ENCODE results near the gene PITX1. TPM values are rescaled to one million over a fixed set of nuclear protein-coding genes. Genes with fewer than 3 reads are reported as not detected.

Gene PITX1
- total and polyA plus RNA-seq, 2 of the 13 experiments (the other 11 are each of a cell fraction or from before 2014, with no cell fraction given), result 11.7 to 20.2 TPM

DNA sequence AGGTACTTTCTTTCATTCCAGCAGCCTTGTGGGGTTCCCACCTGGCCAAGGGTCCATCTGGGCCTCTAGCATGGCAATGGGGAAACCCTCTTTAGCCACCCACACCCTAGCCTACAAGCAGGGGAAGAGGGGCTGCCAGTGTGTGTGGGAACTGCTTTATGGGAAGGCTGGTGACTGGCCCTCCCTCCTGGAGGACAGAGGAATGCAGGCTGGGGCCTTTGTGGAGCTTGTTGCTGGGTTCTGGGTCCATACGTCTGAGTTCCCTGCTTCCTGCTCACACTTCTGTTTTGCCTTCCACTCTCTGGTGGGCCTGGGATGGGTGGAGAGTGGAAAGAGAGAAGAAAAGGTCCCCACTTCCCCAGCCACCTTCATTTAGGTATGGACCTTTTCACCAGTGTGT is 14.9 kb upstream of the PITX1 start:
- no peaks in the 10 kb centered on the region for H3K27me3 ChIP-seq (ENCODE audit: control insufficient read depth in 1 of 2, insufficient read depth in 2 of 2, low read length in 2 of 2)
- no peaks in the 10 kb centered on the region for H3K79me2 ChIP-seq (ENCODE audit: insufficient read depth, low read length)
- no peak overlapping the region for H3K9ac ChIP-seq (ENCODE audit: insufficient read depth, low read depth, low read length)
- BruUV-seq (replicated peaks), result no TSS peak
- H3K27ac ChIP-seq (ENCODE audit: extremely low read length, insufficient read depth, low read length), result no peak overlapping the region
- H3K36me3 ChIP-seq (replicated peaks in 1 of 2; ENCODE audit: control insufficient read depth in 1 of 2, insufficient read depth in 2 of 2, low read length in 2 of 2), result no peaks in the 10 kb centered on the region
- ATAC-seq (peak; percentile 39), FAIRE-seq (no peak), DNase-seq (ENCODE audit: low spot score) (no peak)
- no peak overlapping the region for H3K4me2 ChIP-seq (ENCODE audit: low read depth, low read length)
- 20% methylated on average over 1 of the region's 1 CpG for WGBS (ENCODE audit: low lambda C conversion rate)
- peaks cover 16% of the 10 kb centered on the region for H3K4me1 ChIP-seq (ENCODE audit: insufficient read depth, low read length)
- H3K9me3 ChIP-seq (ENCODE audit: low read length), result no peaks in the 10 kb centered on the region
- ChIA-PET CTCF (ENCODE audit: low intra/inter-chr PET ratio, low total read pairs) (no interaction called here), POLR2A (no interaction called here)
- intact Hi-C loops (cut with micrococcal nuclease; ENCODE audit: unreplicated experiment) (no loop called here), in situ Hi-C loops (cut with HindIII; ENCODE audit: extremely low pct_ligation_motif_present, low pct_unique_long_range_greater_than_20kb) (no loop called here)
- no peak overlapping the region for H2AFZ ChIP-seq (ENCODE audit: low read length)
- TF ChIP-seq TBL1XR1 (IDR thresholded peaks at IDR 0.05; ENCODE audit: borderline replicate concordance, low read length, partially characterized antibody) (no peak), NRL (CRISPR knock-in tag; IDR thresholded peaks at IDR 0.05; ENCODE audit: borderline replicate concordance) (no peak), IRF2 (CRISPR knock-in tag; IDR thresholded peaks at IDR 0.05) (no peak), ZKSCAN5 (CRISPR knock-in tag; IDR thresholded peaks at IDR 0.05) (no peak), U2AF1 (optimal IDR thresholded peaks at IDR 0.05; ENCODE audit: low read depth, low read length) (no peak), GABPB1 (CRISPR knock-in tag; IDR thresholded peaks at IDR 0.05) (no peak)
- no peak overlapping the region for H3K4me3 ChIP-seq (replicated peaks in 1 of 3; ENCODE audit: insufficient read depth in 1 of 3, low read depth in 2 of 3, low read length in 3 of 3)
- no peaks in the 10 kb centered on the region for H4K20me1 ChIP-seq (ENCODE audit: insufficient read depth, low read length)

DNA sequence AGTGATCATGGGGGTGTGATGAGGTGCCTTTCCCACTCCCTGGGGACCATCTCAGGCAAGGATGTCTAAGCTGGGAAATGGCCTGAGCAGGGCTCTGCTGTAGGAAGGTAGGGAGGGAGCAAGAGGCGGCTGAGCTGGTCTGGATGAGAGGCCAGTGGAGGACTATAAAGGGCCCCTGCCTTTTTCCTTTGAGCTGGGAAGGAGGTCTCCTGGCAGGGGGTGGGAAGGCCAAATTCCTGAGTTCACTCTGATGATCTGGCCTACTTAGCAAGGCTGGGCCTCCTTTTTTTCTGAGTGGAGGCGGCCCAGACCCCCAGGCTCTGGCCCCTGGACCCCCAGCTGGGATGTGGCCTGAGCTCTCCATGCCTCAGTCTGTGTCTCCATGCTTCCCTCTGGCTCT is 14.3 kb upstream of the PITX1 start:
- intact Hi-C loops (cut with micrococcal nuclease; ENCODE audit: unreplicated experiment) (no loop called here), in situ Hi-C loops (cut with HindIII; ENCODE audit: extremely low pct_ligation_motif_present, low pct_unique_long_range_greater_than_20kb) (no loop called here)
- Histone ChIP-seq H3K27ac (ENCODE audit: extremely low read length, insufficient read depth, low read length) (no peak overlapping the region), H3K9ac (ENCODE audit: insufficient read depth, low read depth, low read length) (no peak overlapping the region), H3K9me3 (ENCODE audit: low read length) (no peaks in the 10 kb centered on the region), H3K27me3 (ENCODE audit: control insufficient read depth in 1 of 2, insufficient read depth in 2 of 2, low read length in 2 of 2) (no peaks in the 10 kb centered on the region), H3K4me1 (ENCODE audit: insufficient read depth, low read length) (peaks cover 10% of the 10 kb centered on the region), H3K4me2 (ENCODE audit: low read depth, low read length) (no peak overlapping the region), H3K36me3 (replicated peaks in 1 of 2; ENCODE audit: control insufficient read depth in 1 of 2, insufficient read depth in 2 of 2, low read length in 2 of 2) (no peaks in the 10 kb centered on the region), H3K4me3 (replicated peaks in 1 of 3; ENCODE audit: insufficient read depth in 1 of 3, low read depth in 2 of 3, low read length in 3 of 3) (no peak overlapping the region), H2AFZ (ENCODE audit: low read length) (no peak overlapping the region), H4K20me1 (ENCODE audit: insufficient read depth, low read length) (no peaks in the 10 kb centered on the region), H3K79me2 (ENCODE audit: insufficient read depth, low read length) (no peaks in the 10 kb centered on the region)
- CTCF ChIA-PET (ENCODE audit: low intra/inter-chr PET ratio, low total read pairs), result no interaction called here
- FAIRE-seq, result no peak
- POLR2A ChIA-PET, result no interaction called here
- no TSS peak for BruUV-seq (replicated peaks)
- no peak for DNase-seq (ENCODE audit: low spot score)
- WGBS (ENCODE audit: low lambda C conversion rate), result 100% methylated on average over 1 of the region's 2 CpGs
- no peak; the same call in 2 of the 3 replicates for ATAC-seq
- TF ChIP-seq TOE1 (CRISPR knock-in tag; IDR thresholded peaks at IDR 0.05) (no peak), ZNF274 (CRISPR knock-in tag; IDR thresholded peaks at IDR 0.05) (no peak), ADNP (CRISPR knock-in tag; IDR thresholded peaks at IDR 0.05) (no peak), POLR2AphosphoS2 (IDR thresholded peaks at IDR 0.05; ENCODE audit: low read depth, low read length) (no peak), YEATS4 (CRISPR knock-in tag; IDR thresholded peaks at IDR 0.05; ENCODE audit: borderline replicate concordance) (no peak), PTBP1 (IDR thresholded peaks at IDR 0.05; ENCODE audit: low read depth, low read length, poor library complexity, severe bottlenecking) (no peak), CREB1 (IDR thresholded peaks at IDR 0.05) (no peak), CREB1 (CRISPR knock-in tag; IDR thresholded peaks at IDR 0.05) (no peak), ZNF543 (CRISPR knock-in tag; IDR thresholded peaks at IDR 0.05) (no peak)
- TF ChIP-seq, protein P1, sequence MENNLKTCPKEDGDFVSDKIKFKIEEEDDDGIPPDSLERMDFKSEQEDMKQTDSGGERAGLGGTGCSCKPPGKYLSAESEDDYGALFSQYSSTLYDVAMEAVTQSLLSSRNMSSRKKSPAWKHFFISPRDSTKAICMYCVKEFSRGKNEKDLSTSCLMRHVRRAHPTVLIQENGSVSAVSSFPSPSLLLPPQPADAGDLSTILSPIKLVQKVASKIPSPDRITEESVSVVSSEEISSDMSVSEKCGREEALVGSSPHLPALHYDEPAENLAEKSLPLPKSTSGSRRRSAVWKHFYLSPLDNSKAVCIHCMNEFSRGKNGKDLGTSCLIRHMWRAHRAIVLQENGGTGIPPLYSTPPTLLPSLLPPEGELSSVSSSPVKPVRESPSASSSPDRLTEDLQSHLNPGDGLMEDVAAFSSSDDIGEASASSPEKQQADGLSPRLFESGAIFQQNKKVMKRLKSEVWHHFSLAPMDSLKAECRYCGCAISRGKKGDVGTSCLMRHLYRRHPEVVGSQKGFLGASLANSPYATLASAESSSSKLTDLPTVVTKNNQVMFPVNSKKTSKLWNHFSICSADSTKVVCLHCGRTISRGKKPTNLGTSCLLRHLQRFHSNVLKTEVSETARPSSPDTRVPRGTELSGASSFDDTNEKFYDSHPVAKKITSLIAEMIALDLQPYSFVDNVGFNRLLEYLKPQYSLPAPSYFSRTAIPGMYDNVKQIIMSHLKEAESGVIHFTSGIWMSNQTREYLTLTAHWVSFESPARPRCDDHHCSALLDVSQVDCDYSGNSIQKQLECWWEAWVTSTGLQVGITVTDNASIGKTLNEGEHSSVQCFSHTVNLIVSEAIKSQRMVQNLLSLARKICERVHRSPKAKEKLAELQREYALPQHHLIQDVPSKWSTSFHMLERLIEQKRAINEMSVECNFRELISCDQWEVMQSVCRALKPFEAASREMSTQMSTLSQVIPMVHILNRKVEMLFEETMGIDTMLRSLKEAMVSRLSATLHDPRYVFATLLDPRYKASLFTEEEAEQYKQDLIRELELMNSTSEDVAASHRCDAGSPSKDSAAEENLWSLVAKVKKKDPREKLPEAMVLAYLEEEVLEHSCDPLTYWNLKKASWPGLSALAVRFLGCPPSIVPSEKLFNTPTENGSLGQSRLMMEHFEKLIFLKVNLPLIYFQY (CRISPR knock-in tag; IDR thresholded peaks at IDR 0.05; ENCODE audit: borderline replicate concordance), result no peak
- TF ChIP-seq, protein P2, sequence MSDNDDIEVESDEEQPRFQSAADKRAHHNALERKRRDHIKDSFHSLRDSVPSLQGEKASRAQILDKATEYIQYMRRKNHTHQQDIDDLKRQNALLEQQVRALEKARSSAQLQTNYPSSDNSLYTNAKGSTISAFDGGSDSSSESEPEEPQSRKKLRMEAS (IDR thresholded peaks at IDR 0.05), result no peak
